ENCODE measurements around the gene NPLOC4.
"Not testable (repeated sequence)": the region's sequence is repeated elsewhere in the genome, so short reads cannot be mapped to it uniquely, and the experiment has no call there.

Gene NPLOC4

DNA sequence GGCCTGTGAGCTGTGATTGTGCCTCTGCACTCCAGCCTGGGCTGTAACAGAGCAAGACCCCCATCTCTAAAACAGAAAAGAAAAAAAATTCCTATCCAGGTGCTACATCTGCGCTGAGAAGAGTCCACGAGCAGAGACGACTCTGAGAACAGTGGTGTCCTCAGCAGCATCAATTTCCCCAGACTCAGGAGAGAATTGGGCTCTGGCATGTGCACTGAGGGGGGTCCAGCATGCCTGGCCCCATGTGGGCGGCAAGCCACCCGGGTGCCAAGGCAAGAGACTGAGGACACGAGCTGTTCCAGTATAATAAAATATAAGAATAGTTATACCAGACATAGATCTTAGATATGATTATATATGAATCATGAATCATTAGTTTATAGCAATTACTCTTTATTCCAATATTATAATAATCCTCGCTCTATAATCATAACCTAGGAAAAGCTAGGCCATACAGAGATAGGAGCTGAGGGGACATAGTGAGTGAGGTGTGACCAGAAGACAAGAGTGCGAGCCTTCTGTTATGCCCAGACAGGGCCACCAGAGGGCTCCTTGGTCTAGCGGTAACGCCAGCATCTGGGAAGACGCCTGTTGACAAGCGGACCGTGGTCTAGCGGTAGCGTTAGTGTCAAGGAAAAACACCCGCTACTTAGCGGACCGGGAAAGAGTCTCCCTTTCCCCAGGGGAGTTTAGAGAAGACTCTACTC is 38.8 kb upstream of the NPLOC4 start:
- H3K36me3 ChIP-seq (ENCODE audit: control insufficient read depth, insufficient read depth, low read length, severe bottlenecking): peaks cover 35% of the 10 kb centered on the region
- H3K9ac ChIP-seq (ENCODE audit: low read length); H3K9me3 ChIP-seq (ENCODE audit: control insufficient read depth, low read length); H3K4me1 ChIP-seq (ENCODE audit: control insufficient read depth, insufficient read depth, low read length); H3K27me3 ChIP-seq (replicated peaks; ENCODE audit: control insufficient read depth, insufficient read depth, low read length); H3K4me3 ChIP-seq (ENCODE audit: low read length): not testable (repeated sequence)
- DNase-seq (ENCODE audit: low read depth): peak; percentile 38

DNA sequence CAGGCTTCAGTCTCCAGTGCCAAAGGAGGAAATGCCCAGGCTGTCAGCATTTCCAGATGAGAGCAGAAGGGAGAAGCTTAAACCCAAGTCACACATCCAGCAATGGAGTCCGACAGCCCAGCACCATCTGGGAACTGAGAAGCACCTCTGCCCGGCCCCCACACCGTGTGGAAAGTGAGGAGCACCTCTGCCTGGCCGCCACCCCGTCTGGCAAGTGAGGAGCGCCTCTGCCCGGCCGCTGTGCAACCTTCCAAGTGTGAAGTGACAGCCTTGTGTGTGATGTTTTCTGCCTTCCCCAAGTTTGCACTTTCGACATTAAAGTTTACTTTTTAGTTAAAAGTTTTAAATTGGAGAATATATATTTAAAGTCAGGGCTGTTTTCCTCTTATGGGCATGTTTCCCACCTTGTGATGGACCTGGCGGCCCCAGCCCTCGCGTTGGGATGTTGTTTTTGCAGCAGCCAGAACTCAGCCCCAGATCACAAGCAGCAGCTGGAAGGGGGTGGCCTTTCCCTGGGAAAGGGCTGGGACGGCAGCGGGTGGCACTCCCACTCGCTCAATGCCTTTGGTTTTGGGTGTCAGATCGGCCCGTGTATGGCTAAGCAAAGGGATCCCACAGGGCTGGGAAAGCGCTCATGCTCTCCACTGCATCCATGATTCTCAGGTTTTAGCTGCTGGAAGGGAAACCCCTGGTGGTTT is 36.8 kb upstream of the NPLOC4 start:
- Histone ChIP-seq H3K4me3 (ENCODE audit: low read length) (no peak overlapping the region), H3K4me1 (ENCODE audit: control insufficient read depth, insufficient read depth, low read length) (peaks cover 10% of the 10 kb centered on the region), H3K36me3 (ENCODE audit: control insufficient read depth, insufficient read depth, low read length, severe bottlenecking) (peaks cover 52% of the 10 kb centered on the region), H3K9me3 (ENCODE audit: control insufficient read depth, low read length) (no peaks in the 10 kb centered on the region), H3K9ac (ENCODE audit: low read length) (no peak overlapping the region), H3K27me3 (replicated peaks; ENCODE audit: control insufficient read depth, insufficient read depth, low read length) (no peaks in the 10 kb centered on the region)
- no peak for DNase-seq (ENCODE audit: low read depth)

DNA sequence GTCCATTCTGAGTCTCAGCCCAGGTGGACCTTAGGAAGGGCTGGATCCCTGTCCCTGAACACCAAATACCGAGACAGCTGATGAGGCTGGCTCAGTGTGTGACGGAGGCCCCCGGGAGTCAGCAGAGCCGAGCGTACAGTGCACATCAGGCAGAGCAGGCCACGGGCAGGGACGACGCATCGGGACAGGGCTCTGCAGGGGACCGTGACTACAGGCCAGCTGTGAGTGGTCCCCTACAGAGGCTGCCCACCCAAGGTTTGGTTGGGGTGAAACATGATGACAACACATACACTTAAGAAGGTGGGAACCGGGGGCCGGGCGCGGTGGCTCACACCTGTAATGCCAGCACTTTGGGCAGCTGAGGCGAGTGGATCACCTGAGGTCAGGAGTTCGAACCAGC is 36.0 kb upstream of the NPLOC4 start:
- H3K9me3 ChIP-seq (ENCODE audit: control insufficient read depth, low read length): no peaks in the 10 kb centered on the region
- no peak overlapping the region for H3K4me3 ChIP-seq (ENCODE audit: low read length)
- peaks cover 52% of the 10 kb centered on the region for H3K36me3 ChIP-seq (ENCODE audit: control insufficient read depth, insufficient read depth, low read length, severe bottlenecking)
- peaks cover 10% of the 10 kb centered on the region for H3K4me1 ChIP-seq (ENCODE audit: control insufficient read depth, insufficient read depth, low read length)
- H3K27me3 ChIP-seq (replicated peaks; ENCODE audit: control insufficient read depth, insufficient read depth, low read length): no peaks in the 10 kb centered on the region
- H3K9ac ChIP-seq (ENCODE audit: low read length): no peak overlapping the region
- DNase-seq (ENCODE audit: low read depth): no peak

DNA sequence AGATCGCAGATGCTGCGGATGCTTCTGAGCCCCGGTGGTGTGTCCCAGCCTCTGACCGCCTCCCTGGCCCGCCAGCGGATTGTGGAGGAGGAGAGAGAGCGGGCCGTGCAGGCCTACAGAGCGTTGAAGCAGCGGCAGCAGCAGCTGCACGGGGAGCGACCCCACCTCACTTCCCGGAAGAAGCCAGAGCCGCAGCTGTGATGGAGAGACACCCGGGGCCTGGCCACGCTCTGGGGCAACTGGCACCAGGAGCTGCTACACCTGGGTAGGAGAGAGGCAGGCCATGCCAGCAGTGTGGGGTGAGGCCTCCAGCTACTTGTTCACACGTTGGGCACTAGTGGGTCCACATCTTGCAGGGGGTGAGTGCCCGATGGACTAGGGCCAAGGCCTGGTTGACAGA is 35.6 kb upstream of the NPLOC4 start:
- Histone ChIP-seq H3K9ac (ENCODE audit: low read length) (no peak overlapping the region), H3K27me3 (replicated peaks; ENCODE audit: control insufficient read depth, insufficient read depth, low read length) (no peaks in the 10 kb centered on the region), H3K9me3 (ENCODE audit: control insufficient read depth, low read length) (no peaks in the 10 kb centered on the region), H3K4me1 (ENCODE audit: control insufficient read depth, insufficient read depth, low read length) (peaks cover 14% of the 10 kb centered on the region), H3K36me3 (ENCODE audit: control insufficient read depth, insufficient read depth, low read length, severe bottlenecking) (peaks cover 52% of the 10 kb centered on the region), H3K4me3 (ENCODE audit: low read length) (no peak overlapping the region)
- DNase-seq (ENCODE audit: low read depth): no peak

DNA sequence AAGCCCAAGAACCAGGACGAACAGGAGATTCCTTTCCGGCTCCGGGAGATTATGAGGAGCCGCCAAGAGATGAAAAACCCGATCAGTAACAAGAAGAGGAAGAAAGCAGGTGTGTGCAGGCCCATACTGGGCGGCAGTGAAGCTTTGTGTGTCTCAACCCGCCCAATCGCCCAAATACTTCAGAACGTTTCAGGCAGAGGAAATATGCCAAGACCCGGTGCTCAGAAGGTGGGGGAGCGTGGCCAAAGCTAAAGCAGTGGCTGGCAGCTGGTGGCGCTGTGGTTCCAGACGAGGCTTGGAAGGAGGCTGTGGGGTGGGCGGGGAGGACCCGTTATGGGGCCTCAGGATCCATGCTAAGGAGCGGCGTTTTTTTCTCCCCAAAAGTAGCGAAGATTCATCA is 30.8 kb upstream of the NPLOC4 start:
- Histone ChIP-seq H3K4me3 (ENCODE audit: low read length) (peak overlapping the region; percentile 58), H3K9ac (ENCODE audit: low read length) (peak overlapping the region; percentile 42), H3K27me3 (replicated peaks; ENCODE audit: control insufficient read depth, insufficient read depth, low read length) (no peaks in the 10 kb centered on the region), H3K4me1 (ENCODE audit: control insufficient read depth, insufficient read depth, low read length) (peaks cover 21% of the 10 kb centered on the region), H3K36me3 (ENCODE audit: control insufficient read depth, insufficient read depth, low read length, severe bottlenecking) (peaks cover 42% of the 10 kb centered on the region), H3K9me3 (ENCODE audit: control insufficient read depth, low read length) (no peaks in the 10 kb centered on the region)
- no peak for DNase-seq (ENCODE audit: low read depth)

DNA sequence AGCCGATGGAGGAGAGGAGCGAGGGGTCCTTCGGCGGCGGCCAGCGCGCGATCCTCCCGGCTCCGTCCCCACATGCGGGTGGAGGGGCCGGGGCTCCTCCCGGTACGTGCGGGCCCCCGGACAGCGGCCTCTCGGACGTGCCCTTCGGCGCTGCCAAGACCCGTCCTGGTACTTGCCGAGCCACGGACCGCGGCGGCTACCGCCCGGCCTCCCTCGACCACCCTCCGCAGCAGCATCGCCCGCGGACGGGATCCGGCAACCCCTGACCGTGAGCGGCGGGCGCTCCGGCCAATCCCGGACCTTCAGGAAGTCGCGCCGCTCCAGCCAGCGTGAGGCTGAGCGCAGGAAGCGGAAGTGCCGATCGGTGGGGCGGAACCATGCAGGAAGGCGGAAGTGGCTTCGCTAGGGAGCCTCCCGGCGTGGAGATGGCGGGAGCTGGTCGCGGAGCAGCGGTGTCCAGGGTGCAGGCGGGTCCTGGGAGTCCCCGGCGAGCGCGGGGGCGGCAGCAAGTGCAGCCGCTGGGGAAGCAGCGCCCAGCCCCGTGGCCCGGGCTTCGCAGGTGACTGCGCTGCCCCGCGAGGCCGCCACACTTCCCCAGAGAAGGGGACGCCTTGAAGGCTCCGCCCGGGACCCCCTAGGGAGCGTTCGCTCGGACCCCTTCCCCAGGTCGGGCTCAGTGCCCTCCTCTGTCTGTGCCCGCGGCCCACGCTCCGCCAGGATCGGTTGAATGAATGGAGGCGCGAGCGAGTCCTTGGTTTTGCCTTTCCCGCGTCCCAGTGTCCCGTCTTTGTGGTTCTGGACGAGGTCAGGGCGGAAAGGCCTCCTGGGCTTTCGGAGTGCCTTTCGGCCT is 29.7 kb upstream of the NPLOC4 start, which contains the start of the genes CCDC137 and OXLD1:
TSS of gene CCDC137 (plus strand) at position 396 of the 850 bp plus-strand sequence. CDS start at position 426, 30 bp downstream.
TSS of gene OXLD1 (minus strand) at position 264 of the 850 bp plus-strand sequence. CDS start at position 236, 28 bp downstream.
- H3K9ac ChIP-seq (ENCODE audit: low read length): peak within 1 kb of the TSS; percentile 97
- H3K4me3 ChIP-seq (ENCODE audit: low read length): peak within 1 kb of the TSS; percentile 97
- H3K4me1 ChIP-seq (ENCODE audit: control insufficient read depth, insufficient read depth, low read length): peaks cover 21% of the 10 kb centered on the region
- DNase-seq (ENCODE audit: low read depth): peak; percentile 98
- H3K27me3 ChIP-seq (replicated peaks; ENCODE audit: control insufficient read depth, insufficient read depth, low read length): no peaks in the 10 kb centered on the region
- no peaks in the 10 kb centered on the region for H3K9me3 ChIP-seq (ENCODE audit: control insufficient read depth, low read length)
- peaks cover 30% of the 10 kb centered on the region for H3K36me3 ChIP-seq (ENCODE audit: control insufficient read depth, insufficient read depth, low read length, severe bottlenecking)

DNA sequence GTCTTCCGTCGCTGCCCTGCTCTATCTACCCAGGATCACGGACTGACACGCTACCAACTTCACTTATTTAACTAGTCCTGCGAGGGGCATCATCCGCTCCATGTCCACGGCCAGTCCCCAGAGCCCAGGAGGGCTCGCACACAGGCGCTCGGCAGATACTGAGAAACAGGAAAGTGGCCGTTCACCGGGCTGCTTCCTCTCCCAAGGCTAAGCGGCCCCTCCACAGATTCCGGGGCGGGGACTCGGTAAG is 29.1 kb upstream of the NPLOC4 start:
- DNase-seq (ENCODE audit: low read depth): no peak
- H3K9ac ChIP-seq (ENCODE audit: low read length): peak overlapping the region; percentile 97
- peaks cover 21% of the 10 kb centered on the region for H3K4me1 ChIP-seq (ENCODE audit: control insufficient read depth, insufficient read depth, low read length)
- peak overlapping the region; percentile 97 for H3K4me3 ChIP-seq (ENCODE audit: low read length)
- H3K9me3 ChIP-seq (ENCODE audit: control insufficient read depth, low read length): no peaks in the 10 kb centered on the region
- peaks cover 25% of the 10 kb centered on the region for H3K36me3 ChIP-seq (ENCODE audit: control insufficient read depth, insufficient read depth, low read length, severe bottlenecking)
- no peaks in the 10 kb centered on the region for H3K27me3 ChIP-seq (replicated peaks; ENCODE audit: control insufficient read depth, insufficient read depth, low read length)

DNA sequence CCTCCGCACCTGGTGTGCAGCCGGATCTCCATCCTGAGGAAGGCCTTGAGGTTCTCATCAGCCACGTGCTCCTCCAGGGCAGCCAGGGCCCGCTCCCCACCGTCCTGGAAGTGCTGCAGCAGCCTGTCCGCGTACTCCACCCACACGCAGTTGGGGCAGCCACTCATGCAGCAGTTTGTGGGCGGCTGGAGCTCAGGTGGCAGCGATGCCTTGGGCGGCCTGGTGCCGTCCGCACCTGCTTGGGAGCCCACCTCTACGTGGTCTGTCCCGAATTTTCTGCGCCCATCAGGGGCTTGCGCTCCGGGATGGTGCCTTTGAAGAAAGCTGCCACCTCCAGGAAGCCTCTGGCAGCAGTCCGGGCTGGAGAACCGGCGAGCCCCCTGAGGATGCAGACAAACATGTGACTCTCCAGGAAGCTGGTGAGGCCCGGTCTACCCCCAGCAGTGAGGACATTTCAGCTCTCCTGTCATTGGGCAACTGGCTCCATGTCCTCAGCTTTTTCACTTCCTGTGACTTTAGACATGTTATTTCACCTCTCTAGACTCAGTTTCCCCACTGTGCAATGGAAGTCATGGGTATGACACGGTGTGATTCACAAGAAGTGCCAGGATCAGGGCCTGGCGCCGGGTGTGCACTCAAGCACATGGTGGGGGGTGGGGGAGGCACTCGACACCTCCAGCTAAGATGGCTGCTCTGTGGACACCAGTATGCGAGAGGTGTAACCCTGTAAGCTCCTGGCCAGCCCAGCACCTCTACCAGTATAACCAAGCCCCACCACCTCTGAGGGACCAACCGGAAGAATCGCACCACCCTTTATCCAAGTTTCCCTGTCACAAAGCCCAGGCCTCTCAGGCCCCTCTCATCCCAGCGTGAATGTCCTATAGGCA is 28.5 kb upstream of the NPLOC4 start:
- peak; percentile 25 for DNase-seq (ENCODE audit: low read depth)
- H3K4me1 ChIP-seq (ENCODE audit: control insufficient read depth, insufficient read depth, low read length): peaks cover 21% of the 10 kb centered on the region
- H3K27me3 ChIP-seq (replicated peaks; ENCODE audit: control insufficient read depth, insufficient read depth, low read length): no peaks in the 10 kb centered on the region
- peak overlapping the region; percentile 97 for H3K4me3 ChIP-seq (ENCODE audit: low read length)
- H3K9ac ChIP-seq (ENCODE audit: low read length): peak overlapping the region; percentile 97
- H3K9me3 ChIP-seq (ENCODE audit: control insufficient read depth, low read length): no peaks in the 10 kb centered on the region
- H3K36me3 ChIP-seq (ENCODE audit: control insufficient read depth, insufficient read depth, low read length, severe bottlenecking): peaks cover 20% of the 10 kb centered on the region

DNA sequence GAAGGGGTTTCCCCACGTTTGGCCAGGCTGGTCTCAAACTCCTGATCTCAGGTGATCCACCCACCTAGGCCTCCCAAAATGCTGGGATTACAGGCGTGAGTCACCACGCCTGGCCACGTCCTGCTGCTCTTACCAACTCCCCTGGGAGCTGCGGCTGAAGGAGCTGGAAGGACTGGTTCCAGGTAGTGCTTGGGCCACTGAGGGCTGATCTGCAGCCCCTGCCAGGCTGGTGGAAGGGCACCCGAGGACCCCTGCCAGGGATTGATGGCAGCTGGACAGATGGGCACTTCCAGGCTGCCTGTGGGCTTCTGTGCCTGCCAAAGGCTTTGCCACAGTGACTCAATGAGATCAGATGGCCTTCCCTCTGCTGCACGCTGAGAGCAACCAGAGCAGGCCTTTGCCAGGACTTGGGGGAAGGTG is 27.1 kb upstream of the NPLOC4 start:
- no peak overlapping the region for H3K4me3 ChIP-seq (ENCODE audit: low read length)
- no peak for DNase-seq (ENCODE audit: low read depth)
- no peaks in the 10 kb centered on the region for H3K9me3 ChIP-seq (ENCODE audit: control insufficient read depth, low read length)
- peaks cover 24% of the 10 kb centered on the region for H3K4me1 ChIP-seq (ENCODE audit: control insufficient read depth, insufficient read depth, low read length)
- H3K9ac ChIP-seq (ENCODE audit: low read length): no peak overlapping the region
- H3K27me3 ChIP-seq (replicated peaks; ENCODE audit: control insufficient read depth, insufficient read depth, low read length): no peaks in the 10 kb centered on the region
- peaks cover 6% of the 10 kb centered on the region for H3K36me3 ChIP-seq (ENCODE audit: control insufficient read depth, insufficient read depth, low read length, severe bottlenecking)

DNA sequence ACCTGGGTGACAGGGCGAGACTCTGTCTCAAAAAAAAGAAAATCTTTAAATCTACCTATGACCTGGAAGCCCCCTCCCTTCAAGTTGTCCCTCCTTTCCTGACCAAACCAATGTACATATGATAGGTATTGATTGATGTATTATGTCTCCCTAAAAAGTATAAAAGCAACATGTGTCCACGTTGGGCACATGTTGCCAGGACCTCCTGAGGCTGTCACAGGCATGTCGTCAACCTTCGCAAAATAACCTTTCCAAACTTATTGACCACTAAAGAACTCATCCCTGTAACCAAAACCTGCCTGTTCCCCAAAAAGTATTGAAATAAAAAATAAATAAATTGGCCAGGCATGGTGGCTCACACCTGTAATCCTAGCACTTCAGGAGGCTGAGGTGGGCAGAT is 25.1 kb upstream of the NPLOC4 start:
- DNase-seq (ENCODE audit: low read depth): no peak

More for the DNA sequence above, 25.1 kb upstream of the NPLOC4 start:
- H3K4me1 ChIP-seq (ENCODE audit: control insufficient read depth, insufficient read depth, low read length): peaks cover 24% of the 10 kb centered on the region
- H3K36me3 ChIP-seq (ENCODE audit: control insufficient read depth, insufficient read depth, low read length, severe bottlenecking): peaks cover 6% of the 10 kb centered on the region
- no peaks in the 10 kb centered on the region for H3K9me3 ChIP-seq (ENCODE audit: control insufficient read depth, low read length)
- H3K4me3 ChIP-seq (ENCODE audit: low read length): no peak overlapping the region
- H3K9ac ChIP-seq (ENCODE audit: low read length): no peak overlapping the region
- no peaks in the 10 kb centered on the region for H3K27me3 ChIP-seq (replicated peaks; ENCODE audit: control insufficient read depth, insufficient read depth, low read length)

Data from adipocyte (in vitro differentiated cells).